ENCODE results near the gene ANKFY1. TPM values are rescaled to one million over a fixed set of nuclear protein-coding genes. Genes with fewer than 3 reads are reported as not detected.
A peak's percentile ranks its signal among the peaks of the same experiment; 100 is the strongest.
"Not testable (repeated sequence)": the region's sequence is repeated elsewhere in the genome, so short reads cannot be mapped to it uniquely, and the experiment has no call there.

Gene ANKFY1
- polyA plus RNA-seq, 3 donors = 45.4 to 56.2 (median 52.5) TPM

DNA sequence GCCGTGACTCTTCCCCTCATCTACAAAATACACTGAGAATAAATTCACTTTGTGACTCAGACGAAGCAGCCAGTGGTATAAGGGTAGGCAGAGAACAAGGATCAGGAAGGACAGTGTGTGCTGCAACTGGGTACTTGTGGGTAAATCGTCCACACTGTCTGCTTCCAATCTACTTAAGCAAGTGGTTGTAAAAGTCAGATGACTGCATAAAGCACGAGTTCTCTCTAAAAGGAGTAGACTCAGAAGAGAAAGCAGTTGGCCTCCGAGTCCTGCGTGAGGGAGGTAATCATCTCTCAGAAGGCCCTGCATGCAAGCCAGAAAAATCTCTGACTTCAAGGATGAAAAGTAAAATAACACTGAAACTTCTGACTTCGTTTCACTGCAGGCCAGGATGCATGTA is 43.1 kb downstream of the ANKFY1 start:
- no peak for DNase-seq

GRCh38 chr17:4219241-4219640 is 44.5 kb downstream of the ANKFY1 start:
- no peak for DNase-seq

GRCh38 chr17:4215882-4216570 is 47.8 kb downstream of the ANKFY1 start:
- no peak for DNase-seq

GRCh38 chr17:4214157-4214556 is 49.6 kb downstream of the ANKFY1 start:
- DNase-seq = no peak

- no peak for DNase-seq
These were observed 54.2 kb downstream of the ANKFY1 start for GRCh38 chr17:4209611-4210010.

DNA sequence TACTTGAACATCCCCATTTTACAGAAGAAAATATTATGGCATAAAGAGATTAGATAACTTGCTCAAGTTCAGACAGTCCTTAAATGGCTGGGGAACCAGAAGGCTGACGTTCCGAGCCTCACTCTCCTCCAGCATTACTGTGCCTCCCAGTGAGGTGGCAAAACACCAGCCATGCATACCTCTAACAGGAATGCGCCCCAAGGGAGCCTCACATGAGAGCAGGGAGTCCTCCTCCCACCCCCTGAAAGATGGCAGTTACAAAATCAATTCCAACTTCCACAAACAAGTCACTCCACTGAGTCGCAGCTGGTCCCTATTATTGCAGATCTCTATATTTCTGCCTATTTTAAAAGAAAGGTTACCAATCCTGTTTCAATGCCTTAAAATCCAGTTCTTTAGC is 55.5 kb downstream of the ANKFY1 start:
- DNase-seq = no peak

DNA sequence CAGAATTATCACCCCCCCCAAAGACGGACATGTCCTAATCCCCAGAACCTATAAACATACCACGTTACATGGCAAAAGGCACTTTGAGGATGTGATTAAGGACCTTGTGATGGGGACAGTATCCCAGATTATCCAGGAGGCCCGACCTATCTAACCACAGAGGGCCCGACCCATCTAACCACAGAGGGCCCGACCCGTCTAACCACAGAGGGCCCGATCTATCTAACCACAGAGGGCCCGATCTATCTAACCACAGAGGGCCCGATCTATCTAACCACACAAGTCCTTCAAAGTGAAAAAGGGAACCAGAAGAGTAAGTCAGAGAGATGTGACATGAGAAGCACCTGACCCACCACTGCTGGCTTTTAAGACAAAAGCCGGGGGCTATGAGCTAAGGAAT is 56.8 kb downstream of the ANKFY1 start:
- no peak for DNase-seq

DNA sequence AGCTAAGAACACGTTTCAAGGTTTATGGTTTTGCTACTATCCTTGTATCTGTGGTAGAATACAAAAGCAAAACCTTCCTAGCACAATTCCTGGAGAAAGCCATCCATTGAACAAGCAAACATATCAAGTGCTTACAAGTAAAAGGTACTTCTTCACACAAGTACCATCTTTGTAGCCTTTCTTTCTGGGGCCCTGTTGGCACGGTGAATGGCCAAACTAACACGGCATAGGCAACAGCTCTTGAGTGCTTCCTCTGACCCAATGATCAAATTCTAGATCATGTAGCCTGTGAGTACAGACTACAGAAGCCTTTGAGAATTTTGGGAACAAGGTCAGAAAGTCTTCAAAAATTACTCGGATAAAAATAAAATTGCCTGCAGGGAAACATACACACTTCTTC is 57.9 kb downstream of the ANKFY1 start:
- DNase-seq = no peak

GRCh38 chr17:4204710-4205173 is 59.0 kb downstream of the ANKFY1 start:
- no peak for DNase-seq

DNA sequence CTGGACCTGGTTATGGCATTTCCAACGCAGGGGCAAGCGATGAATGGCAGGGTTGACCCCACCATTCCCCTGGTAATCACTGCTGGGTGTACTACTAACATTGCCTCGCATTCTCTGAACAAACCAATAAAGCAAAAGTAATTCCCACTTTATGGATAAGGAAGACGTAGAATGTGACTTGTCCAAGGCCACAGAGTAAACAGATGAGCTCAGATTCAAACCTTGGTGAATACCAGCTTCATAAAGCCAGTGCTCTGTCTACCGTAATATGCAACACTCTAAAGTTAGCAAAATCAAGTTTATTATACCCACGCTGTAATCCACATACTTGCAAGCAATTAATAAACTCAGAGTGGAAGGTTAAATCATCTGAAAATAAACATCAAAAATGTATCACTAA is 59.6 kb downstream of the ANKFY1 start:
- DNase-seq = no peak

GRCh38 chr17:4201226-4201625 is 62.6 kb downstream of the ANKFY1 start:
- DNase-seq = no peak

GRCh38 chr17:4199818-4200402 is 63.9 kb downstream of the ANKFY1 start:
- peak; percentile 21 for DNase-seq

DNA sequence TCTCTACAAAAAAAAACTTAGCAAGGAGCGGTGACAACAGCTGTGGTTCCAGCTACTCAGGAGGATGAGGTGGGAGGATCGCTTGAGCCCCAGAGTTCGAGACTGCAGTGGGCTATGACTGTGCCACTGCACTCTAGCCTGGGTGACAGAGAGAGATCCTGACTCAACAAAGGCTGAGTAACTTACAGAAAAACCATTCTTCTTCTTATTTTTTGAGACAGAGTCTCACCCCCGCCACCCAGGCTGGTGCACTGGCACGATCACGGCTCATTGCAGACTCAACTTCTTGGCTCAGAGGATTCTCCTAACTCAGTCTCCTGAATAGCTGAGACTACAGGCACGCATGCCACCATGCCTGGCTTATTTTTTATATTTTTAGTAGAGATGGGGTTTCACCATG is 64.8 kb downstream of the ANKFY1 start:
- no peak for DNase-seq

DNA sequence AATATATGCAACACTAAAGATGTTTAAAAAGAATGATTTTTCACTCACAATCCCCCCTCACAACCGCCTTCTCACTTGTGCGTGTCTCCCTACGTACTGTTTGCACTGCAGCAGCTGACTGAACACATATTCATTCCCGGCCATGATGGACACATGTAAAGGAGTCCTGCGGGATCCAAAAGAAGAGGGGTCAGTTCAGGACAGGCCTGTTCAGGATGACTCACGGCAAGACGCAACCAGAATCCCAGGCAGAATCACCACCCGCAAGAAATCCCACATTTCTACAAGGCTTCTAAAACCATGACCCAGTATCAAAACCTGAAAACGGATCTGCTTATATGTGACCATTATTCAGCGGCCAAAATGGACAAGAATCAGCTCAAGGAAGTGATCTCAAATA is 68.5 kb downstream of the ANKFY1 start:
- no peak for DNase-seq

DNA sequence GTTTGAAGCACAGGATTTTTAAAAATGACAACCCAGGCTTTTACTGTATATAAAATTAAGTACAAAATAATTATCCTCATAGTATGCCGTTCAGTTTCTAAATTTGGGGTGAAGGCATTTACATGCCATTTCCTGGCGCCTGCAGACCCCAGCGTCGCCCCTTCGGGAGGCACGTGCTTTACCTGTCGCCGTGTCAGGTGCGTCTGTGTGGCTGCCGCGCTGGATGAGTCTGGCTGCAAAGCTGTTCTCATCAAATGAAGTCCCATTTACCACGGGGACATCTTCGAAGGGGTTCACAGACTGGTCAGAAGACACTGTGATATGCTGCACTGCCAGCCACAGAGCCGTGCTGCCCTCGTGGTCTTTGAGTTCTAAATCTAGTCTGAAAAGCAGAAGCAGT is 69.0 kb downstream of the ANKFY1 start:
- DNase-seq = no peak

- not testable (repeated sequence) for DNase-seq
These were observed 73.0 kb downstream of the ANKFY1 start for GRCh38 chr17:4190791-4191190.

DNA sequence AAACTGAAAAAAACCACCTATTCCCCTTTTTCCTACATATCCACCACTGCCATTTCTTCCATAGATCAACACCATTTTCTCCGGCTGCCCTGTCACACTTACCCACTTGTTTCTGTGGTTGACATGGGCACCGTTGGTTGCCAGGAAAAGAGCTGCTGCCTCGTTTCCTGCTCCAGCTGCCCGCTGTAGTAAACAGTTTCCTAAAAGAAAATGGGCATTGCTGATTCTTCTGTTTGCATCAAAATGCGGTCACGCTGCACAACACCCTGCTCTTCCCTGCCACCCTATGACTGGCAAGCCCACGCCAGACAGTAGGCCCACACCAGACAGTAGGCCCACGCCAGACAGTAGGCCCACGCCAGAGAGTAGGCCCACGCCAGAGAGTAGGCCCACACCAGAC is 74.5 kb downstream of the ANKFY1 start:
- no peak for DNase-seq

- DNase-seq = no peak
These were observed 75.7 kb downstream of the ANKFY1 start for GRCh38 chr17:4188076-4188475.

DNA sequence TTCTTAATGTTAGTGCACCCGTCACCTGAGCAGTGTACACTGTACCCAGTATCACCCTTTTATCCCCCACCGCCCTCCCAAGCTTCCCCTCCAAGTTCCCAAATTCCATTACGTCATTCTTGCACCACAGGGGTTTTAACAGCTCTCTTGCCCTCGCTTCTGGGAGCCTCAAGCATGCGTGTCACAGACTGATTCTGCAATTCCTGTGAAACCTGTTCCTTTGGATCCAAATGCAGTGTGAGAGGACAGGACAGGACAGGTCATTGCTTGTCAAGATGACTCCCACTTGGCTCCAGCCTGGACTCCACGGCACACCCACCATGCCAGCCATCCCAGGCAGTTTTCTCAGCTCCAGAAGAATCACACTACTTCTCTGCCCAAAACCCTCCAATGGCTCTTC is 76.7 kb downstream of the ANKFY1 start:
- DNase-seq = no peak

- DNase-seq = no peak
These were observed 77.4 kb downstream of the ANKFY1 start for GRCh38 chr17:4186357-4186881.

DNA sequence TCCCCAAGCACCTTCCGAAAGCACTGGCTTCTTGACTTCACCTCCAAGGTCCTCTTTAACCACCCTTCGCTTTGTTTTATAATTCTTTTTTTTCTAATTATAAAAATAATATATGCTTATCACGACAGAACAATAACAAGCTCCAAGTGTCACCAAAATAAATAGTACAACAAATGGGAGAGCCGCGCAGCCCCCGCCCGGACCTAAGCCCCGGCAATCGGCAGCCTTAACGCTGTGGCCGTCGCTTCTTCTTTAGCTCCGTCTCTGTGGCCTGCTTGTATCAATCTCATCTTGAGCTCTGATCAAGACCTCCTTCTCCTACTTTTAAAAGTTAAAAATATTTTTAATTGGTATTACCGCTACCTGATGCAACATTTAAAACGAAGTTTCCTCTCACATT is 78.1 kb downstream of the ANKFY1 start:
- no peak for DNase-seq

GRCh38 chr17:4184811-4185210 is 79.0 kb downstream of the ANKFY1 start:
- DNase-seq = no peak

DNA sequence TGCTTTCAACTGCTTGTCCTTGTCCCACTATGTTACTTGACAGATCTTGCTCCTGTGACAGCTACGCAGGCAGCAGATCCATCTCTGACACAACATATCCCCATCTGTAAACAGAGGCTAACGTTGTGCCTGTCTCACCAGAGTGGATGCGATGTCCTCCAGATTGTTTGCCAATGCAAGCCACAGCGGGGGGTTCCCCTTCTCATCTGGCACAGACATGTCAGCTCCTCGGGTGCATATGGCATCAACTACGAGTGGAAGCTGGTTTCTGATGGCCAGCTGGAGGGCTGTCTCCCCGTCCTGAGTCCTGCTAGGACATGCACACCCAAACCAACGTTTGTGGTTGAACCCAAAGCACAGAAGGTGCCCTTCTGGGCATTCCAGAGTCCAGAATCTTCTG is 81.7 kb downstream of the ANKFY1 start:
- DNase-seq = no peak

- DNase-seq = no peak
These were observed 83.0 kb downstream of the ANKFY1 start for GRCh38 chr17:4180791-4181190.

All from renal pelvis (tissue), 4 donors.